ENCODE data around the gene KCNE3. TPM values are rescaled to one million over a fixed set of nuclear protein-coding genes. Genes with fewer than 3 reads are reported as not detected.

The KCNE3 gene
- polyA plus RNA-seq, 1 donor (not counting 4 experiments of a cell fraction or from before 2014, with no cell fraction given) = not detected

GRCh38 chr11:74474316-74474715 is 7.0 kb upstream of the KCNE3 start:
- Histone ChIP-seq H3K27ac (ENCODE audit: control insufficient read depth, insufficient read depth, low read length) (no peak overlapping the region), H3K79me2 (ENCODE audit: control insufficient read depth, insufficient read depth, low read length) (no peaks in the 10 kb centered on the region), H3K9ac (ENCODE audit: control insufficient read depth, extremely low read depth, insufficient read depth, low read length) (no peak overlapping the region), H3K27me3 (ENCODE audit: control insufficient read depth, extremely low read depth, insufficient read depth, low read length) (peaks cover 8% of the 10 kb centered on the region), H3K4me3 (ENCODE audit: control insufficient read depth in 2 of 3, extremely low read depth in 1 of 3, insufficient read depth in 2 of 3, low read depth in 1 of 3, low read length in 3 of 3) (no peak overlapping the region), H2AFZ (ENCODE audit: control insufficient read depth, low read length) (no peak overlapping the region), H3K4me2 (ENCODE audit: control insufficient read depth, extremely low read depth, insufficient read depth, low read depth, low read length) (no peak overlapping the region), H4K20me1 (ENCODE audit: control insufficient read depth, extremely low read depth, insufficient read depth, low read length) (no peaks in the 10 kb centered on the region), H3K4me1 (ENCODE audit: control insufficient read depth, extremely low read depth, insufficient read depth, low read length) (no peaks in the 10 kb centered on the region), H3K9me1 (ENCODE audit: control insufficient read depth, extremely low read depth, insufficient read depth, low read length) (no peaks in the 10 kb centered on the region), H3K36me3 (ENCODE audit: control insufficient read depth in 2 of 2, extremely low read depth in 1 of 2, insufficient read depth in 2 of 2, low read length in 2 of 2) (no peaks in the 10 kb centered on the region), H3K9me3 (ENCODE audit: control insufficient read depth, low read depth, low read length) (no peaks in the 10 kb centered on the region)
- no peak for TF ChIP-seq EZH2 (IDR thresholded peaks at IDR 0.05; ENCODE audit: low read length)
- TF ChIP-seq CTCF (optimal IDR thresholded peaks at IDR 0.05 in 1 of 3, IDR thresholded peaks at IDR 0.05 in 1 of 3, conservative IDR thresholded peaks at IDR 0.05 in 1 of 3; ENCODE audit: extremely low read depth in 1 of 3, insufficient read depth in 2 of 3, low read length in 3 of 3) = no peak
- dilution Hi-C loops (cut with MboI; ENCODE audit: extremely low pct_ligation_motif_present, low sequenced_read_pairs) = no loop called here
- DNase-seq (ENCODE audit: low read depth, low spot score) = no peak
- no peak for FAIRE-seq

- dilution Hi-C loops (cut with MboI; ENCODE audit: extremely low pct_ligation_motif_present, low sequenced_read_pairs) = no loop called here
- Histone ChIP-seq H3K27me3 (ENCODE audit: control insufficient read depth, extremely low read depth, insufficient read depth, low read length) (peaks cover 13% of the 10 kb centered on the region), H3K4me3 (ENCODE audit: control insufficient read depth in 2 of 3, extremely low read depth in 1 of 3, insufficient read depth in 2 of 3, low read depth in 1 of 3, low read length in 3 of 3) (no peak overlapping the region), H3K4me2 (ENCODE audit: control insufficient read depth, extremely low read depth, insufficient read depth, low read depth, low read length) (no peak overlapping the region), H3K9me1 (ENCODE audit: control insufficient read depth, extremely low read depth, insufficient read depth, low read length) (no peaks in the 10 kb centered on the region), H3K9me3 (ENCODE audit: control insufficient read depth, low read depth, low read length) (no peaks in the 10 kb centered on the region), H3K9ac (ENCODE audit: control insufficient read depth, extremely low read depth, insufficient read depth, low read length) (no peak overlapping the region), H3K79me2 (ENCODE audit: control insufficient read depth, insufficient read depth, low read length) (no peaks in the 10 kb centered on the region), H3K4me1 (ENCODE audit: control insufficient read depth, extremely low read depth, insufficient read depth, low read length) (no peaks in the 10 kb centered on the region), H3K36me3 (ENCODE audit: control insufficient read depth in 2 of 2, extremely low read depth in 1 of 2, insufficient read depth in 2 of 2, low read length in 2 of 2) (no peaks in the 10 kb centered on the region), H2AFZ (ENCODE audit: control insufficient read depth, low read length) (no peak overlapping the region), H4K20me1 (ENCODE audit: control insufficient read depth, extremely low read depth, insufficient read depth, low read length) (no peaks in the 10 kb centered on the region), H3K27ac (ENCODE audit: control insufficient read depth, insufficient read depth, low read length) (no peak overlapping the region)
- no peak for DNase-seq (ENCODE audit: low read depth, low spot score)
- TF ChIP-seq CTCF (optimal IDR thresholded peaks at IDR 0.05 in 1 of 3, IDR thresholded peaks at IDR 0.05 in 1 of 3, conservative IDR thresholded peaks at IDR 0.05 in 1 of 3; ENCODE audit: extremely low read depth in 1 of 3, insufficient read depth in 2 of 3, low read length in 3 of 3) = no peak
- FAIRE-seq = no peak
These were observed 6.2 kb upstream of the KCNE3 start for GRCh38 chr11:74473382-74474173.

All from keratinocyte (primary cell).